Measurements from ENCODE around the gene TAMM41. TPM values are rescaled to one million over a fixed set of nuclear protein-coding genes. Genes with fewer than 3 reads are reported as not detected.
A peak's percentile ranks its signal among the peaks of the same experiment; 100 is the strongest.

Gene TAMM41
- total RNA-seq, 1 donor from 2014 or later: 8.4 TPM

- H3K27me3 ChIP-seq (ENCODE audit: control insufficient read depth in 3 of 3, insufficient read depth in 3 of 3, low read length in 3 of 3): no peaks in the 10 kb centered on the region
Measured at GRCh38 chr3:11845651-11846050, 1.0 kb downstream of the TAMM41 start.

DNA sequence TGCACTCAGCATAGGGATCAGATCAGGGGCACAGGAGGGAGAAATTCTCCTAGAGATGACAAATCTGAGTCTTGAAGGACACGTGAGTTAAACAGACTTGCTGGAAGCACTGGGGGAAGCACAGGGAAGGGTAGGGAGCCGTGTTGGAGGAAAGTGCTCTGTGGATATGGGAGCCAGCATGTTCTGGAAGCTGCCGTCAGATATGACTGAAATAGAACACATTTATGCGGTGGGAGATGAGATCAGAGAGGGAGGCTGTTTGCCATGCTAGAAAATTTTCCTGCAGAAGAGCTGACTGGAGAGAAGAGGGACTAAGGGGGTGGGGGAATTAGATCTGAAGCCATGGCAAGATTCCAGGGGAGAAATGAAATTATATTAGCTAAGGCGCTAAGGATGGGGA is 1.8 kb downstream of the TAMM41 start:
- peaks cover 14 to 23% (median 20%) of the 10 kb centered on the region in 3 donors for H3K4me1 ChIP-seq (ENCODE audit: control insufficient read depth in 3 of 3, insufficient read depth in 3 of 3, low read length in 3 of 3)
- H3K27me3 ChIP-seq (ENCODE audit: control insufficient read depth in 3 of 3, insufficient read depth in 3 of 3, low read length in 3 of 3): no peaks in the 10 kb centered on the region
- no peak overlapping the region for H3K27ac ChIP-seq (ENCODE audit: low read depth, low read length)
- H3K9ac ChIP-seq (ENCODE audit: low read depth in 1 of 3, low read length in 3 of 3): peak overlapping the region in 1 of 3 donors; percentile 25
- peak overlapping the region in 1 of 3 donors; percentile 98 for H3K4me3 ChIP-seq (ENCODE audit: low read length in 3 of 3)
- H3K36me3 ChIP-seq (ENCODE audit: control insufficient read depth in 3 of 3, insufficient read depth in 3 of 3, low read length in 3 of 3): peaks cover 14 to 31% (median 26%) of the 10 kb centered on the region in 3 donors
- H3K9me3 ChIP-seq (ENCODE audit: control insufficient read depth in 3 of 3, low read length in 3 of 3): no peaks in the 10 kb centered on the region

More at GRCh38 chr3:11845651-11846050, 1.0 kb downstream of the TAMM41 start:
- Histone ChIP-seq H3K9me3 (ENCODE audit: control insufficient read depth in 3 of 3, low read length in 3 of 3) (no peaks in the 10 kb centered on the region), H3K4me1 (ENCODE audit: control insufficient read depth in 3 of 3, insufficient read depth in 3 of 3, low read length in 3 of 3) (peaks cover 14 to 23% (median 20%) of the 10 kb centered on the region in 3 donors), H3K4me3 (ENCODE audit: low read length in 3 of 3) (peak overlapping the region; percentile 96 to 100 (median 98)), H3K36me3 (ENCODE audit: control insufficient read depth in 3 of 3, insufficient read depth in 3 of 3, low read length in 3 of 3) (peaks cover 13 to 26% (median 20%) of the 10 kb centered on the region in 3 donors), H3K9ac (ENCODE audit: low read depth in 1 of 3, low read length in 3 of 3) (peak overlapping the region; percentile 90 to 99 (median 95)), H3K27ac (ENCODE audit: low read depth, low read length) (no peak overlapping the region)

DNA sequence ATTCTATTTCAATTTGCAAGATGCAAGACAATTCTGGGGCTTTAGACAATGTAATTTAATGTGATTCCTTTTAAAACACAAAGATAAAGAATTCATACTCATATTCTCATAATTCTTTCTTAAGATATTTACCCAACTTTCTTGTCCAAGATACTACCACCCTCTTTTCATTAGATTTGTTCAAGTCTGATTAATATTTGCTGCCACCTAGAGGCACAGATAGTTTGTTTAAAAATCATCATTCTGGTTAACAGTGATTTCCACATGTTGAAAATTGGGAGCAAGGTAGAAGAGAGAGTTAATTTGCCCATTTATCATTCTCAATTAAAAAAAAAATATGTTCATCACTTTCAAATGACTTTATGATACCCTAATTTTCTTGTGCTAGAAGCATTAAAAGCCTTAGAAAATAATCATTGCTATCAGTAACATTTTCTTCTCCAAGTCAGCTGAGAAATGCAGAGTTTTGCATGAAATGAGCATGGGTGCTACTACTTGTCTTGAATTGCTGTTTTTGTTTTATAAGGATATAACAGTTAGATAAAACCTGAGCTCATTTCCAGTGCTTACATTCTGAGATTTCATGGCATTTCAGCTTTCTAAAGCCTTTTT is 11.6 kb downstream of the TAMM41 start:
- H3K9me3 ChIP-seq (ENCODE audit: control insufficient read depth in 3 of 3, low read length in 3 of 3): no peaks in the 10 kb centered on the region
- H3K36me3 ChIP-seq (ENCODE audit: control insufficient read depth in 3 of 3, insufficient read depth in 3 of 3, low read length in 3 of 3): peaks cover 36 to 60% (median 51%) of the 10 kb centered on the region in 3 donors
- no peaks in the 10 kb centered on the region for H3K27me3 ChIP-seq (ENCODE audit: control insufficient read depth in 3 of 3, insufficient read depth in 3 of 3, low read length in 3 of 3)
- H3K4me3 ChIP-seq (ENCODE audit: low read length in 3 of 3): no peak overlapping the region
- H3K9ac ChIP-seq (ENCODE audit: low read depth in 1 of 3, low read length in 3 of 3): no peak overlapping the region
- H3K27ac ChIP-seq (ENCODE audit: low read depth, low read length): no peak overlapping the region
- no peaks in the 10 kb centered on the region for H3K4me1 ChIP-seq (ENCODE audit: control insufficient read depth in 3 of 3, insufficient read depth in 3 of 3, low read length in 3 of 3)

GRCh38 chr3:11832981-11833905 is 13.4 kb downstream of the TAMM41 start:
- no peaks in the 10 kb centered on the region for H3K9me3 ChIP-seq (ENCODE audit: control insufficient read depth in 3 of 3, low read length in 3 of 3)
- H3K4me3 ChIP-seq (ENCODE audit: low read length in 3 of 3): no peak overlapping the region
- no peaks in the 10 kb centered on the region for H3K4me1 ChIP-seq (ENCODE audit: control insufficient read depth in 3 of 3, insufficient read depth in 3 of 3, low read length in 3 of 3)
- no peaks in the 10 kb centered on the region for H3K27me3 ChIP-seq (ENCODE audit: control insufficient read depth in 3 of 3, insufficient read depth in 3 of 3, low read length in 3 of 3)
- peak overlapping the region in 1 of 3 donors; percentile 24 for H3K9ac ChIP-seq (ENCODE audit: low read depth in 1 of 3, low read length in 3 of 3)
- no peak overlapping the region for H3K27ac ChIP-seq (ENCODE audit: low read depth, low read length)
- H3K36me3 ChIP-seq (ENCODE audit: control insufficient read depth in 3 of 3, insufficient read depth in 3 of 3, low read length in 3 of 3): peaks cover 34 to 61% (median 60%) of the 10 kb centered on the region in 3 donors

DNA sequence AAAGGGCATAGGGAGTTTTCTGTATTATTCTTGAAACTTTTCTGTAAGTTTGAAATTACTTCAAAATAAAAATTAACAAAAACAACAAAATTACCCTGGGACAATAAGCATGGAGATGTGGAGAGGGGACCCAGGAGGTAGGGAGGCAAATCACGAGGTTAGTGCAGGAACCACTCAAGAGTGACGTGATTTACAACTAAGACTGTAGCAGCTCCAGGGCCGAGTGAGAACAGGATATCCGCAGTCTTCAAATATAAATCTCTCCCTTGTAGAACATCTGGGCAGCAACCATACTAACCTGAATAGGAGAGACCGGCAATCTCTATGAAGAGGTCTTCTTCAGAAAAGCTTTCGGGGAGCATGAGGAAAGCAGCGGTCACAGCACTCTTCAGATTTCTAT is 17.3 kb downstream of the TAMM41 start:
- no peaks in the 10 kb centered on the region for H3K27me3 ChIP-seq (ENCODE audit: control insufficient read depth in 3 of 3, insufficient read depth in 3 of 3, low read length in 3 of 3)
- no peaks in the 10 kb centered on the region for H3K4me1 ChIP-seq (ENCODE audit: control insufficient read depth in 3 of 3, insufficient read depth in 3 of 3, low read length in 3 of 3)
- H3K36me3 ChIP-seq (ENCODE audit: control insufficient read depth in 3 of 3, insufficient read depth in 3 of 3, low read length in 3 of 3): peaks cover 28 to 77% (median 72%) of the 10 kb centered on the region in 3 donors
- no peak overlapping the region for H3K9ac ChIP-seq (ENCODE audit: low read depth in 1 of 3, low read length in 3 of 3)
- H3K9me3 ChIP-seq (ENCODE audit: control insufficient read depth in 3 of 3, low read length in 3 of 3): no peaks in the 10 kb centered on the region
- H3K4me3 ChIP-seq (ENCODE audit: low read length in 3 of 3): no peak overlapping the region
- H3K27ac ChIP-seq (ENCODE audit: low read depth, low read length): no peak overlapping the region

DNA sequence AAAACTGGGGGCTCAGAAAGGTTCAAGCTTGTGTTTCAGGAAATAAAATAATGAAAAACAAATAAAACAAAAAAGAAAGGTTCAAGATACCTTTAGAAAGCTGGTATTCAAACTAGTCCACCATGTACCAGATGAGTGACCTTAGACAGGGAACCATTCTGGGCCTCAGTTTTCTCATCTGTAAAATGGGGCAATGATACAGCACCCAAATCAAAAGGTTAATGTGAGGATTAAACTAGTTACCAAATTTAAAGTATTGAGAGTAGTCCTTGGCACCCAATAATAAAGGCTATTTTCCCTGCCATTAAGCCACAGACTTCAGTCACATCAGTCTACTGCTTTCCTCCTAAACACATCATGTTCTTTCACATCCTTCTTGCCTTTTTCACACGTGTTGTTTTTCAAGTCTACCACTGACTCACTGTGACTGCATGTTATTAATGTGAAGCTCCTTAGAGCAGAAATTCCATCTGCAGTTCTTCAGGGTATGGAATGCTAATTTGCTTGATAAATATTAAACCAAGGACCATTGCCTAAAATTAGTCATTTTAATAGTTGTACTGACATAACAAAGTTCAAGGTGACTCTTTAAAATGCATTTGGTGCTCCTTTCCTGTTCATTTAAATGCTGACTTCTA is 19.9 kb downstream of the TAMM41 start:
- H3K27ac ChIP-seq (ENCODE audit: low read depth, low read length): no peak overlapping the region
- H3K9me3 ChIP-seq (ENCODE audit: control insufficient read depth in 3 of 3, low read length in 3 of 3): no peaks in the 10 kb centered on the region
- no peaks in the 10 kb centered on the region for H3K4me1 ChIP-seq (ENCODE audit: control insufficient read depth in 3 of 3, insufficient read depth in 3 of 3, low read length in 3 of 3)
- no peaks in the 10 kb centered on the region for H3K27me3 ChIP-seq (ENCODE audit: control insufficient read depth in 3 of 3, insufficient read depth in 3 of 3, low read length in 3 of 3)
- H3K4me3 ChIP-seq (ENCODE audit: low read length in 3 of 3): no peak overlapping the region
- peaks cover 24 to 66% (median 62%) of the 10 kb centered on the region in 3 donors for H3K36me3 ChIP-seq (ENCODE audit: control insufficient read depth in 3 of 3, insufficient read depth in 3 of 3, low read length in 3 of 3)
- no peak overlapping the region for H3K9ac ChIP-seq (ENCODE audit: low read depth in 1 of 3, low read length in 3 of 3)

DNA sequence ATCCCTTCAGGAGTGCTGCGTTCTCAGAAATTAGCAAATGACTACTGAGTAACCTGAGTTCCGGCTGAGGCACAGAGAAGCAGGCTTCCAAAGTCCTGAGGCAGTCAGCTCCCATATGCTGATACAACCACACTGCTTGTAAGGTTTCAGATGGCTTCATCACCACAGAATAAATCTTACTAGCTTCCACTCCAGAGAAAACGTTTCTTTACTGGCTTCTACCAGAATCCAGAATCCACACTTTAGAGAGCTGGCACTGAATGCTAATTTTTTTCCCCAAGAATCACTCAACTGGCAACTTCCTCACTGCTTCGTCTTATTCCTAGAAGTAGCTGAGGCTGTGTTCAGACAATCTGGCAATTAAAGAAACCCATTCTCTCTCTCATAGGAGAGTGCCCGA is 21.4 kb downstream of the TAMM41 start:
- peaks cover 25 to 69% (median 61%) of the 10 kb centered on the region in 3 donors for H3K36me3 ChIP-seq (ENCODE audit: control insufficient read depth in 3 of 3, insufficient read depth in 3 of 3, low read length in 3 of 3)
- no peaks in the 10 kb centered on the region for H3K4me1 ChIP-seq (ENCODE audit: control insufficient read depth in 3 of 3, insufficient read depth in 3 of 3, low read length in 3 of 3)
- H3K27ac ChIP-seq (ENCODE audit: low read depth, low read length): no peak overlapping the region
- H3K27me3 ChIP-seq (ENCODE audit: control insufficient read depth in 3 of 3, insufficient read depth in 3 of 3, low read length in 3 of 3): no peaks in the 10 kb centered on the region
- H3K9ac ChIP-seq (ENCODE audit: low read depth in 1 of 3, low read length in 3 of 3): no peak overlapping the region
- no peak overlapping the region for H3K4me3 ChIP-seq (ENCODE audit: low read length in 3 of 3)
- no peaks in the 10 kb centered on the region for H3K9me3 ChIP-seq (ENCODE audit: control insufficient read depth in 3 of 3, low read length in 3 of 3)

DNA sequence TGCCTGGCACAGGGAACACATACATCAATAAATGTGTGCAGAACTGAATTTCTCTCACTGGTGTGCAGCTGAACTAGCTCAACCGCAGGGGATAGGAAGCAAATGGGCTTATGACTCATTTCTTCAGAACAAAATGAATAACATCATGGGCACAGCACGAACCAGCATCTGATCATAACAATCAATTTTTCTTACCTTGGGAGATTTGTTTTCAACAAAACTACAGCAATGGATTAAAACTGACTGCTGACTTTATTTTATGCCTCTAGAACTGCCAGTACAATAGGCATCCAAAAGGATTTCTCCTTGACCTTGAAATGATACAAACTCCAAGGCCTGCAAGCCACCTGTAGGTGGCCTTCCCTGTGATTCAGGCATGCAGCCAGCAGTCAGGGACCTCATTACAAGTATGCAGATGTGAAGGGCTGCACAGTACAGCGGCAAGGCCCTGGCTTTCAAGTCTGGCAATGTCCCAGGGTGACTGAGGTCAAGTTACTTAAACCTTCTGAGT is 26.1 kb downstream of the TAMM41 start:
- peaks cover 11 to 46% (median 39%) of the 10 kb centered on the region in 3 donors for H3K36me3 ChIP-seq (ENCODE audit: control insufficient read depth in 3 of 3, insufficient read depth in 3 of 3, low read length in 3 of 3)

GRCh38 chr3:11819146-11819689 is 27.5 kb downstream of the TAMM41 start:
- peak overlapping the region; percentile 31 for H3K27ac ChIP-seq (ENCODE audit: low read depth, low read length)
- H3K4me3 ChIP-seq (ENCODE audit: low read length in 3 of 3): no peak overlapping the region
- H3K27me3 ChIP-seq (ENCODE audit: control insufficient read depth in 3 of 3, insufficient read depth in 3 of 3, low read length in 3 of 3): no peaks in the 10 kb centered on the region
- H3K9me3 ChIP-seq (ENCODE audit: control insufficient read depth in 3 of 3, low read length in 3 of 3): no peaks in the 10 kb centered on the region
- no peak overlapping the region for H3K9ac ChIP-seq (ENCODE audit: low read depth in 1 of 3, low read length in 3 of 3)
- peaks cover 7 to 38% (median 37%) of the 10 kb centered on the region in 3 donors for H3K36me3 ChIP-seq (ENCODE audit: control insufficient read depth in 3 of 3, insufficient read depth in 3 of 3, low read length in 3 of 3)
- peaks cover 0 to 14% (median 7%) of the 10 kb centered on the region in 3 donors for H3K4me1 ChIP-seq (ENCODE audit: control insufficient read depth in 3 of 3, insufficient read depth in 3 of 3, low read length in 3 of 3)

More for the DNA sequence above, 26.1 kb downstream of the TAMM41 start:
- Histone ChIP-seq H3K9me3 (ENCODE audit: control insufficient read depth in 3 of 3, low read length in 3 of 3) (no peaks in the 10 kb centered on the region), H3K4me1 (ENCODE audit: control insufficient read depth in 3 of 3, insufficient read depth in 3 of 3, low read length in 3 of 3) (peaks cover 0 to 14% (median 7%) of the 10 kb centered on the region in 3 donors), H3K4me3 (ENCODE audit: low read length in 3 of 3) (no peak overlapping the region), H3K27me3 (ENCODE audit: control insufficient read depth in 3 of 3, insufficient read depth in 3 of 3, low read length in 3 of 3) (no peaks in the 10 kb centered on the region), H3K27ac (ENCODE audit: low read depth, low read length) (no peak overlapping the region), H3K9ac (ENCODE audit: low read depth in 1 of 3, low read length in 3 of 3) (no peak overlapping the region)

All from skeletal muscle tissue (tissue), 4 donors.